Stomach (tissue), 9 donors: Measurements from ENCODE around the gene USP24. TPM values are rescaled to one million over a fixed set of nuclear protein-coding genes. Genes with fewer than 3 reads are reported as not detected.
"Not testable (repeated sequence)": the region's sequence is repeated elsewhere in the genome, so short reads cannot be mapped to it uniquely, and the experiment has no call there.

Experiments used
- DNase-seq, 2 donors: peaks; one replicate each; pipeline versions ENCODE4 v3.0.0 to v3.0.0-alpha.2; 2013 to 2019
- H3K27ac ChIP-seq, 5 donors: fragments of 200-600 bp in 4 of 5; sonication (generic) in 4 of 5; one replicate each; pipeline ENCODE4 v1.5.1; 2013 to 2019; ENCODE audit warnings: mild to moderate bottlenecking in 1 of 5, moderate library complexity in 1 of 5
- H3K27me3 ChIP-seq, 3 donors: fragments of 200-600 bp; sonication (generic); one replicate each; pipeline ENCODE4 v1.5.1; 2017 to 2019; ENCODE audit warnings: mixed run types in 1 of 3
- H3K36me3 ChIP-seq, 4 donors: fragments of 200-600 bp; sonication (generic); 1 replicate in 3 of 4; 2 replicates in 1 of 4; pipeline ENCODE4 v1.5.1; 2016 to 2019
- H3K4me1 ChIP-seq, 4 donors: fragments of 200-600 bp; sonication (generic); one replicate each; pipeline ENCODE4 v1.5.1; 2016 to 2019
- H3K4me3 ChIP-seq, 4 donors: fragments of 200-600 bp; sonication (generic) in 3 of 4; one replicate each; pipeline ENCODE4 v1.5.1; 2016 to 2019; ENCODE audit warnings: mild to moderate bottlenecking in 1 of 4
- H3K9me3 ChIP-seq, 4 donors: fragments of 200-600 bp; sonication (generic); one replicate each; pipeline ENCODE4 v1.5.1; 2016 to 2019
- CTCF ChIP-seq, 7 experiments: fragments of 450-650 bp in 4 of 7; fragments of 200-600 bp in 3 of 7; sonication (generic) in 3 of 7; IDR thresholded peaks; one replicate each; pipeline ENCODE4 v1.5.1; 2016 to 2019; ENCODE audit warnings: antibody characterized with exemption in 7 of 7, control low read depth in 2 of 7, mild to moderate bottlenecking in 1 of 7
- EP300 ChIP-seq: sonication (generic); formaldehyde crosslinking; IDR thresholded peaks from one replicate; pipeline ENCODE4 v1.6.1; 2017; ENCODE audit warnings: antibody characterized with exemption
- POLR2A ChIP-seq, 4 donors: fragments of 450-650 bp; IDR thresholded peaks; one replicate each; pipeline ENCODE4 v1.6.1; 2016; ENCODE audit warnings: antibody characterized with exemption in 4 of 4, control low read depth in 2 of 4, mild to moderate bottlenecking in 1 of 4, moderate library complexity in 1 of 4
- POLR2AphosphoS5 ChIP-seq, 3 donors: sonication (generic); formaldehyde crosslinking; IDR thresholded peaks; one replicate each; pipeline ENCODE4 v1.6.1; 2016; ENCODE audit warnings: antibody characterized with exemption in 3 of 3
- WGBS, 5 donors: extraction: QIAGEN DNeasy Blood & Tissue Kit in 3 of 5; methylation state at CpG; one replicate each; pipeline versions ENCODE4 v1.1.5 to v1.1.7; 2013 to 2018; 5-methylcytosine and 5-hydroxymethylcytosine counted together
- intact Hi-C: fragments of 100-400 bp; cut with DNase I; formaldehyde crosslinking; loops from one replicate; pipeline ENCODE4 v1.15.1; 2023; ENCODE audit warnings: low total_unique reads
- polyA plus RNA-seq, 3 donors: library from polyadenylated mRNA; stranded (reverse); fragments of 200-250 nt; gene quantifications; one replicate each; pipeline ENCODE4 v1.2.3, GENCODE V29; 2013
- total RNA-seq, 5 donors: library from RNA; depleted of rRNA; stranded (reverse); fragments of >200 nt; gene quantifications; one replicate each; pipeline versions ENCODE4 v1.1.0 to v1.2.3, GENCODE V29; 2014 to 2016
- donor health status: healthy with polysubstance abuse.
- donor health status: Bipolar disorder and iron deficiency.
- donor health status: healthy.

The USP24 gene
- total and polyA plus RNA-seq, 8 donors, result 5.5 to 114 (median 17.0) TPM

- H3K9me3 ChIP-seq, result no peaks in the 10 kb centered on the region
- no peaks in the 10 kb centered on the region for H3K4me1 ChIP-seq
- H3K36me3 ChIP-seq, result peaks cover 52 to 99% (median 98%) of the 10 kb centered on the region in 4 donors
- no peaks in the 10 kb centered on the region for H3K27me3 ChIP-seq
- H3K27ac ChIP-seq, result no peak overlapping the region
- no peak for DNase-seq
- 92 to 94% (median 93%) methylated on average over 5 of the region's 5 CpGs for WGBS, 5 donors
- TF ChIP-seq EP300 (no peak), CTCF (IDR thresholded peaks at IDR 0.05) (no peak), POLR2AphosphoS5 (IDR thresholded peaks at IDR 0.05) (no peak), POLR2A (IDR thresholded peaks at IDR 0.05) (no peak)
- no peak overlapping the region for H3K4me3 ChIP-seq
- intact Hi-C loops, result no loop called here
Observed at GRCh38 chr1:55118651-55119329, 96.4 kb downstream of the USP24 start.

GRCh38 chr1:55117941-55118340, 97.2 kb downstream of the USP24 start:
- Histone ChIP-seq H3K4me3 (no peak overlapping the region), H3K27me3 (no peaks in the 10 kb centered on the region), H3K27ac (no peak overlapping the region), H3K9me3 (no peaks in the 10 kb centered on the region), H3K36me3 (peaks cover 48 to 99% (median 98%) of the 10 kb centered on the region in 4 donors), H3K4me1 (no peaks in the 10 kb centered on the region)
- no peak for DNase-seq
- intact Hi-C loops, result no loop called here
- TF ChIP-seq POLR2AphosphoS5 (IDR thresholded peaks at IDR 0.05), result no peak
- TF ChIP-seq EP300, result no peak
- TF ChIP-seq POLR2A (IDR thresholded peaks at IDR 0.05), result no peak
- TF ChIP-seq CTCF (IDR thresholded peaks at IDR 0.05), result no peak

- H3K27me3 ChIP-seq, H3K4me1 ChIP-seq, H3K9me3 ChIP-seq, intact Hi-C loops, H3K4me3 ChIP-seq, DNase-seq, H3K27ac ChIP-seq: not testable (repeated sequence)
- WGBS, 5 donors, result 96 to 99% (median 97%) methylated on average over 14 of the region's 14 CpGs
- H3K36me3 ChIP-seq, result peaks cover 56 to 99% (median 97%) of the 10 kb centered on the region in 4 donors
Observed at GRCh38 chr1:55109005-55109404, 106.2 kb downstream of the USP24 start.

- Histone ChIP-seq H3K4me3 (no peak overlapping the region), H3K27ac (no peak overlapping the region), H3K4me1 (no peaks in the 10 kb centered on the region), H3K36me3 (peaks cover 55 to 99% (median 97%) of the 10 kb centered on the region in 4 donors), H3K9me3 (no peaks in the 10 kb centered on the region), H3K27me3 (no peaks in the 10 kb centered on the region)
- no peak for DNase-seq
- intact Hi-C loops, result no loop called here
- TF ChIP-seq CTCF (IDR thresholded peaks at IDR 0.05) (no peak), POLR2A (IDR thresholded peaks at IDR 0.05) (no peak), POLR2AphosphoS5 (IDR thresholded peaks at IDR 0.05) (no peak), EP300 (no peak)
- WGBS, 5 donors, result 69 to 81% (median 75%) methylated on average over 6 of the region's 6 CpGs
Observed at GRCh38 chr1:55107101-55107500, 108.1 kb downstream of the USP24 start.

- Histone ChIP-seq H3K4me1 (no peaks in the 10 kb centered on the region), H3K27me3 (no peaks in the 10 kb centered on the region), H3K27ac (no peak overlapping the region), H3K4me3 (no peak overlapping the region), H3K9me3 (no peaks in the 10 kb centered on the region), H3K36me3 (peaks cover 47 to 100% (median 99%) of the 10 kb centered on the region in 4 donors)
- 70 to 88% (median 80%) methylated on average over 2 of the region's 2 CpGs for WGBS, 5 donors
- TF ChIP-seq CTCF (IDR thresholded peaks at IDR 0.05) (no peak), POLR2AphosphoS5 (IDR thresholded peaks at IDR 0.05) (no peak), POLR2A (IDR thresholded peaks at IDR 0.05) (no peak), EP300 (no peak)
- no peak for DNase-seq
- intact Hi-C loops, result no loop called here
Observed at GRCh38 chr1:55103891-55104290, 111.3 kb downstream of the USP24 start.
